HG02642 (cell line): ENCODE results near the gene EHF.

Source experiments
- ATAC-seq: cut with Tn5 transposase; IDR thresholded peaks from one replicate; pipeline ENCODE4 v1.9.1; 2021; ENCODE audit warnings: mild to moderate bottlenecking; ENCODE audit not compliant: unreplicated experiment, poor library complexity

EHF gene

GRCh38 chr11:34601085-34601444 is 19.8 kb upstream of the EHF start:
- no peak for ATAC-seq

DNA sequence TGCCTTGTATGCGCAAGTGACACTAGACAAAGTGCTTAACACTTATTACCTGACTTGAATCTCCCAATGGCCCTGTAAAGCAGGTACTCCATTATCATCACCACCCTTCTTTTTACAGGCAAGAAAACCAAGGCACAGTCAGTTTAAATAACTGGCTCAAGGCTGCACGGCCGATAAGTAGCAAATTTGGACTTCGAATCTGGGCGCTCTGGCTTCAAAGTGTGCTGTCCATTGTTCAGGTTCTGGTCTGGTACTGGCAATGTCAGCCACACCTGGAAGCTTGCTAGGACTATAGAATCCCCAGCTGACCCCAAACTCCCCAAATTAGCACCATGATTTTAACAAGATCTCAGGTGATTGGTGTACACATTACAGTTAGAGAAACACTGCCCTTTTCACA is 19.3 kb upstream of the EHF start:
- no peak for ATAC-seq

DNA sequence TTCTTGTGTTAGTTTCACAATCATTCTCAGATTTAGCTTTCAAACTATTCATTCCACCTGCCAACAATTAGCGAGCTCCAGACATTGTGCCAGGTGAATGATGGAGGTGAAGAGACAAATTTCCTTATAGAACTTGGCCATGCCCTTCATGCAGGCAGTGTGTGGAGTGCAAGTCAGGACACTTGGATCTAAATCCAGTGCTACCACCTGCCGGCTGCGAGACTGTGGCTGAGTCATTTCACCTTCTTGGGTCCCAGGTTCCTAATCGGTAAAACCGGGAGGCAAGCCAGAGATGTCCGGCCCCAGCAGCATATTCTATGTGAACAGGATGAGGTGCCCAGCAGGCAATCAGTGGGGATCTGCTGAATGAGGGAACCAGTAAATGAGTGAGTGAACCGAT is 18.6 kb upstream of the EHF start:
- ATAC-seq = no peak

- ATAC-seq = no peak
Observed at GRCh38 chr11:34603129-34604001, 17.5 kb upstream of the EHF start.

DNA sequence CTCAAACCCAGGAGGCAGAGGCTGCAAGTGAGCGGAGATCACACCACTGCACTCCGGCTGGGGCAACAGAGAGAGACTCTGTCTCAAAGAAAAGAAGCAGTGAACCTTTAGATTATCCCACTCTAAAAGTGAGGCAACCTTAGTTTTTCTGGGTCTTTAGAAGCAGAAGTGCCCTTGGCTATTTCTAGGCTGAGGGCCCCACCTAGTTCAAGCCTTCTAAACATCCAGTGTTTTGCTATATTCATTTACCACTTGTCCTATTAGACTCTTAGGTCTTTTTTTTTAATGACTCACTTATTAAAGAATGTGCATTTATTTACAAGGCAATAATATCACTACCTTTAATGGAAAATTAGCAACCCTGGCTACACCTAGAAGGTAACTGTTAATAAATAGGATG is 16.7 kb upstream of the EHF start:
- no peak for ATAC-seq

- ATAC-seq = no peak
Observed at GRCh38 chr11:34604911-34605310, 16.0 kb upstream of the EHF start.

GRCh38 chr11:34605481-34606325 is 15.2 kb upstream of the EHF start:
- no peak for ATAC-seq

- ATAC-seq = no peak
Observed at GRCh38 chr11:34606326-34607120, 14.4 kb upstream of the EHF start.

- ATAC-seq = no peak
Observed at GRCh38 chr11:34609187-34609751, 11.6 kb upstream of the EHF start.

DNA sequence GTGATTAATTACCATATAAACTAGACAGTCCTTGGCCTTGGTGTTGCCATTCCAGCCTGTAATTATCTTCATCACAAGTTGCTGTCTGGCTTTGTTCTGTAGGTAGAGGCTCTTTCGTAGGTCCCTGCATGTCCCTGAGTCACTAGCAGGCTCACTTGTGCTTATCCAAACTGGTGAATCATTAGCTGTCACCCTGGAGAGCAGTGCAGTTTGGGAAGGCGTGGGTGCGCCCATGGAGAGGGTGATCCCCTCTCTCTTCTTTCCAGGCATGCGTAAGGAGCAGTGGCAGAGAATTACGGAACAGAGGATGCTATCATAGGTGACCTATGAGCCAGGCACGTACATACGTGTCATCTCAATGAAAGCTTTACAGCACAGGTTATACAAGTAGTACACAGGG is 11.0 kb upstream of the EHF start:
- no peak for ATAC-seq

GRCh38 chr11:34610324-34611041 is 10.4 kb upstream of the EHF start:
- ATAC-seq = no peak

GRCh38 chr11:34613015-34613414 is 7.9 kb upstream of the EHF start:
- peak; percentile 16 for ATAC-seq

- ATAC-seq = peak; percentile 81
Observed at GRCh38 chr11:34613552-34614056, 7.3 kb upstream of the EHF start.

DNA sequence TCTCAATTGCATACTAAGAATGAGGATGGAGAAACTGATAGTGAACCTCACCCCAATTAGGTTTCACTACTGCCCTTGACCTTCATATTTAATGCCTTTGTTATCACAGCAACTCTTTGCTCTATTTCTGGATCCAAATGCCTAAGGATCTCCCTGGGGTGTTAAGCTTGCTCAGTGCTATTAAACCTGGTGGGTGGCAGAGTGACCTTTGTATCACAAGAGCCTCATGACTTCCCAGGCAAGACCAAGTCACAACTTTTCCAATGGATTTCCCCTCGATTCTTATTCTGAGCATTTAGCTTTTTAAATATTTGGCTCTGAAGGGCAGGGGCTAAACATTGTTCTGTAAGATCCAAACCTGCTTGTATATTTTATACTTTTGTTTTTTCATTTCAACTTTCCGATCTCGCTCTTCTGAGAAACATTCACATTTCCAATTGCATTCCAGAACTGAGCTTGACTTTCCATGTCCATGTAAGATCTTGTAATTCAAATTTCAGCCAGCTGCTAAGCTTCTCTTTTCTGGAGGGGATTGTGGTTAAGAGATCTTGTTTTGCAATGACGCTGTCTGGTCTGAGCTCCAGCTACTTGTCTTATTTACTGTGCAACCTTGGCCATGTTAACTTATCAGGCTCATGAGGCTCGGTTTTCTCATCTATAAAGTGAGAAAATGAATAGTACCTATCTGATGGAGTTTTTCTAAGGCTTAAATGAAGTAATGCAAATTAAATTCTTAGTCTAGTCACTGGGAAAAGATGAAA is 6.4 kb upstream of the EHF start:
- peak; percentile 51 for ATAC-seq

GRCh38 chr11:34616086-34616485 is 4.8 kb upstream of the EHF start:
- ATAC-seq = no peak

GRCh38 chr11:34616830-34617504 is 3.9 kb upstream of the EHF start:
- no peak for ATAC-seq

- no peak for ATAC-seq
Observed at GRCh38 chr11:34618406-34618805, 2.5 kb upstream of the EHF start.

DNA sequence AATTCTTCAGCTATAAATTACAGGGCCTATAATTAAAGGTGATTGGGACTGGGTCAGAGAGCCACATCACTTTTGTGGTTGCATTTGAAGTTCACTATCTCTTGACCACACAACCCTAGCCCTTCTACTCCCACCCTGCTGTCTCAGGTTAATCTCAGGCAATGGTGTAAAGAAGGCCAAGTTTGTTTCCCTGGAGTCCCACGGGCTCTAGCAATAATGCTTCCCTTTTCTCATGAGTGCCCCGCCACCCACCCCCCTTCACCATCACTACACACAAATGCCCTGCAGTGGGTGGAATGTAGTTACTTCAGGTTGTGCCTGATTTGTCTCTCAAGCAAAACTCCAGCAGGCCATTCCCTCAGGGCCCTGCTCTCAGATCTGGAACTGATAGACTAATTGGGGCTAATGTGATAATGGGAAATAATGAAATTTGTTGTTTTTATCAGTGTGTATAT is 1.8 kb upstream of the EHF start:
- ATAC-seq = no peak
